ENCODE measurements around the gene CAST.

CAST gene

GRCh38 chr5:96648023-96648422, 14.2 kb upstream of the CAST start:
- no peak for DNase-seq

GRCh38 chr5:96648593-96648992, 13.6 kb upstream of the CAST start:
- DNase-seq: no peak

DNA sequence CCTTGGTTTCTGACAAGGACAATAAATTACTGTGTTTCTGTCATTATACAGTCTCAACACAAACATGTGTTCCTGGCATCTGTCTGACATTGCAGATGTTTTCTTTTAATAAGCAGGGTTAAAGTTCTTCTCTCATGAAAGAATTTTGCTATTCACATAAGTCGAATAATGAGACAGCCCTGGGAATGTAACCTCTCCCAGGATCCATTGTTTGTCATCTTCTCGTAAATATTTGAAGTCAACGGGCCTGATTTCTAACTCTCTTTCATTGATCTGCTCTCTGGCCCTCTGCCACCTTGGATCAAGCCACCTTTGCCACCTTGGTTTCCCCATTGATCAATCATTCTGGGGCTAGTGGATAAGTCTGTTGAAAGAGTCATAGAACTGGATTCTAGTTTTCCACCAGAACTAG, 12.9 kb upstream of the CAST start:
- DNase-seq: no peak

DNA sequence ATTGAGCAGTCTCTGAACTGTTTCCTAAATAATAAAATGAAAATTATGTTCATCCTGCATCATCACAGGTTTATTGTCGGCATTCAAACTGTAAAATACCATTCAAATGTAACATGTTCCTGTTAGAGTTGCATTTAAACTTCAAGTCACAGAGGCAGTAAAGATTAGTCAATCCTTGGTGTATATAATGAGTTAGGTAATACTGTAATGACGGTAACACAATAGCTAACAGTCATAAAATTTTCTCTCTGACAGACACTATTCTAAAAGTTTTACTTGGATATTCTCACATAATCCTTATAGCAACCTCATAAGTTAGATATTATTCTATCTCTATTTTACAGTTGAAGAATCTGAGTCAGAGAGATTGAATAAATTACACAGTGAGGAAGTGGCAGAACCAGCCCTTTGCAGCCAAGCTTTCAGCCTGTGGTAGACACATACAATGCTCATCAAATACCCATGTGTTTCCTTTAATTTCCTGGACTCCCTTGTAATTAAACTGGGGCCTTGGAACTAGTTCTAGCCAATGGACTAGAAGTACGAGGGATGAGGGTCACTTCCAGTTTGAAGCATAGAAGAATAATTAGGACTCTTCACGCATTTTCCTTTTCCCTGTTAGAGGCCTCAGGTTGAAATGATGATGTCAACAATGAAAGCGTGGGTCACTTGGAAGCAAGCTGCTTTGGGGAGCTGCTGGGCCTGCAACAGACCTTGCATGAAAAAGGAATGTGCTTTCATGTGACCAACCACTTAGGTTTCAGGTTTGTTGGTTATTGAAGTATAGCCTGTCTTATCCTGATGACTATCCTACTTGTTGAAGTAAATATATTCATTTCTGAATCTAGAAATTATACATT, 12.3 kb upstream of the CAST start:
- DNase-seq: no peak

GRCh38 chr5:96651047-96651446, 11.1 kb upstream of the CAST start:
- no peak for DNase-seq

DNA sequence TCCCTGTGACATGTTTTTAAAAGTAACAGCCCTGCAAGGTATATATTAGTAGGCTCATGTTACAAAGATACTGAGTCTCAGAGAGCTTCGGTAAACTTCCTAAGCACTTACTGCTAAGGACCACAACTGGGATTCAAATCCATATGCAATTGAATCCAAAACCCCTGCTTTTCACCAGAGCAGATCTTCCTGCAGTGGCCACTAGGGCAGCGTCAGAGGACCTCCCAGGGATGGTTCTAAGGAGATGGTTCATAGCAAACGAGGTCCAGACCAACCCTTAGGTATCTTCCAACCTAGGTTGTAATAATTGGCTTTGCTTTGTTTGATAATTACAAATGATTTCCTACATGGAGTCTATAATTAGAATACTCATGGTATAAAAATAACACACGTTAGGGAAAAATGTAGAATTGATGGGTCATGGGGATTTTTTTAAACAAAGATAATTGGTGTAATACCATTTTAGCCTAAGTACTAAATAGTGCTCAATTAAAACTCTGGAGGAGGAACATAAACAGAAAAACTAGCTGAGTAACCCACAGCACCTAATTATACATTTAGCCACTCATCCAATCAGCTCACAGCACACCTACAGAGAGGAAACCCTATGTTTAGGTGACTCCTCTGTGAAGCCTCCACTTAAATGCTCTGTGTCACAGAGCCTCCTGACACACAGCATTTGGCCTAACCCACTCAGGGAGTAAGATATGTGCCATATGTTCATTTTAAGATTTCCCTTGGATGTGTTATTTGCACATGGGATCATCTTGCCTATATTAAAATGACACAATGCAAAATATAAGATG, 10.0 kb upstream of the CAST start:
- no peak for DNase-seq

- DNase-seq: no peak
These were observed 9.3 kb upstream of the CAST start for GRCh38 chr5:96652769-96653454.

DNA sequence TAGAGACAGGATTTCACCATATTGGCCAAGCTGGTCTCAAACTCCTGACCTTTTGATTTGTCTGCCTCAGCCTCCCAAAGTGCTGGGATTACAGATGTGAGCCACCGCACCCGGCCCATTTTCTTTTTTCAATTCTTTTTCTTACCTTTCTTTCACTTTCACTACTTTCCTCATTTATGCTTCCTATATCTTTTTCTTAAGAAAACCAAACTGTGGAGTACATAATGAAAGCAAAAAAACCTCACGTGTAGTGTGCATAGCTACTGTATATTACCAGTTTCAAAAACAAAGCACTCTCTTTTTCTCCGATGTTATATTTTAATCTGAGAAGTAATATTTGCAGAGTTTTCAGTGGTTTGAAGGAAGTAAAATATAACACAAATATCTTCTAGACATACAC, 8.0 kb upstream of the CAST start:
- DNase-seq: no peak

DNA sequence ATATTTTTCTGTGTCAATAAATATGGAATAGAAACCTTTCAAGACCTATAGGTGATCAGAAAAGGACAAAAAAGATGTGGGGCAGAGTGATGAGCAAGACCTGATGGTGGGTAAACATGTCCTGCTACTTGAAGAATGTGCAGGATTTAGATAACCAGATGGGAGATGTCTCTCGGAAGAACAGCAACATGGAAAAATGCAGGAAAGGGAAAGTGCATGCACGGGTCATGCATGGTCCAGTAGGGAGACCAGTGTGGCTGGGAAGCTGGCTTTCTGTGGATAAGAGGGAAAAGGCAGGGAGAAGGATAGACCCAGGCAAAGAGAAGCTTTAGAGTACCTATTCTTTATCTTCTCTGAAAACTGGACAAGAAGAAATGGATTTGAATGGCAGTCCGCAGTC, 7.1 kb upstream of the CAST start:
- DNase-seq: no peak

DNA sequence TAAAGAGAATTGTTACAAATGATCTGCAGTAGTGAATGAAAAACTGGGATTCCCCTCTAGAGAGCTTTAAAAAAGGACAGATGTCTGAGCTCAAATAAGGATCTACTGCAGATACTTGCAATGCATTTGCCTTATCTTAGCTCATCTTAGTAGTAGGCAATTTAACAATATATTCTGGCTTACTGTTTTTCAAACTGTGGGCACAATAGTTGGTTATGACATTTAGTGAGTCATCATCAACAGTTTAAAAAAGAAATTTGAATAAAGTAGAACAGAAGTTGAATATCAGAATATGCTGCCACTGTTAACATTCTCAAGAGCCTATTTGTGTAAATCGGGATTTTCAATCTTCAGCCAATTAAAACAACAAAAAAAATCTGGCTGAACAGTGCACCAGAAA, 6.7 kb upstream of the CAST start:
- DNase-seq: no peak

DNA sequence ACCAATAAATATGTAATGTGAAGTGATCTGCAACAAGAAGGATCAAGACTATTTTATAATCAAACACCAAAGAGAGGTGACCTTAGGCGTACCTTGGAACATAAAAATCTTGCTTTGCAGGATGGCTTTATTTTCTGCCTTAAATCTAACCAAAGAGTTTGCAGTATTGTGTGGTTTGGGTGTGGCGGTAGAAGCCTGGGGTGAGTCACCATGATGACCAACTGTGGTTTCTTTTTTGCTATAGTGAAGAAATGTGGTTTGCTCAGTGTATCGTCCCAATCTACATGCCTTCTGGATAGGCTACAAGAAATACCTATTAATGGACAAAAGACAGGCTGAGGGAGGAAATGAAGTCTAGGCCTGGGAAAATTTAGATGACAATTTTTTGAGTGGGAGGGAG, 5.1 kb upstream of the CAST start:
- peak; percentile 12 for DNase-seq

DNA sequence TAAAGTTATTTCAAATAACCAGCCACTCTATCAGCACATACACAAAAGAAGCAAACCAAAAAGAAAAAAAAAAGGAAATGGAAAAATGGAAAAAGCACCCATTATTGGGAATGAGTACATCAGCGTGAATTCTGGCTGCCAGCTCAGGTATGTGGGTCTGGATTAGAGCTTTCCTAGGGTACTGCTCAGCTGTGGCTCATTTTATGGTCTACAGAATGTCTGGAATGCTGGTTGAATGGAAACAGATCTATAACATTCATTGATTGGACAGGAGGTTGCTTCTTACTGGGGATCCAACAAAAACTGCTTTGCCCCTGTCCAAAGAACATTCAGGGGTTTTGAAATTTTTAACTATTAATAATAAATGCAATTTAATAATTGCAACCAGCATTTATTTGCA, 3.9 kb upstream of the CAST start:
- DNase-seq: no peak

- DNase-seq: no peak
These were observed 3.0 kb upstream of the CAST start for GRCh38 chr5:96659170-96659569.

- peak; percentile 17 for DNase-seq
These were observed 963 bp upstream of the CAST start for GRCh38 chr5:96660971-96661854.

- DNase-seq: peak; percentile 82
These were observed 746 bp downstream of the CAST start for GRCh38 chr5:96662725-96663518.

- DNase-seq: no peak
These were observed 1.4 kb downstream of the CAST start for GRCh38 chr5:96663608-96664007.

DNA sequence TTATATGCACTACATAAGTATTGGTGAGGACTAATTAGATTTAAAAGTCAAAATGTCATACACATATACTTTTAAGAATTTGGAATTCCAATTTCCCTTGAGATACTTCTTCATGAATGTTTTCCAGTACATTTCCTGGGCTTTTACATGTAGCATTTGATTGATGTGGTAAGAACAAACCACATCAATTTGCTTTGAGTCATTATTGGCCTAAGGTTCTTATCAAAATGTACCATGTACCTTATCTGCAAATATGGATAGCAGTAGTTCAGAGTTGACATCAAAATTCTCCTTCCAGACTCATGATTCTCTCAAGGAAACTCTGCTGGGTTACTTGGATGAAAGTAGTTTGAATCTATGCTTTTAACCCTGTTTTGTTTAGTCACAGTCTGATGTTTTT, 2.5 kb downstream of the CAST start:
- DNase-seq: no peak

DNA sequence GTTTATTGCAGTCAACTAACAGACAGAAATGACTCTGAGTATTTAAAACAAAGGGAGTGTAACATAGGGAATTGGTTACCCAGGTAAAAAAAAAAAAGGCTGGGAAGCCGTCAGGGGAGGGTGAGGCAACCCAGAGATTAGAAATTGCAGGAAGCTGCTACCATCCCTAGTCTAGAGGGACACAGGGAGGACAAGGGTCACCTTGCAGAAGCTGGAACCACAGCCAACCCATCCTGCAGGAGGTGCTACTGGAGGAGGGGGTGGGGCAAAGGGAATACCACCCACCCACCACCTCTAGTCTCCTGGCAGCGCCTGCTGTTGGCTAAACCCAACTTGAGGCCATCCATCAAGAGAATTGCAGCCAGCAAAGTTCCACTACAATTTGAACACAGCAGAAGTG, 6.5 kb downstream of the CAST start:
- DNase-seq: no peak

DNA sequence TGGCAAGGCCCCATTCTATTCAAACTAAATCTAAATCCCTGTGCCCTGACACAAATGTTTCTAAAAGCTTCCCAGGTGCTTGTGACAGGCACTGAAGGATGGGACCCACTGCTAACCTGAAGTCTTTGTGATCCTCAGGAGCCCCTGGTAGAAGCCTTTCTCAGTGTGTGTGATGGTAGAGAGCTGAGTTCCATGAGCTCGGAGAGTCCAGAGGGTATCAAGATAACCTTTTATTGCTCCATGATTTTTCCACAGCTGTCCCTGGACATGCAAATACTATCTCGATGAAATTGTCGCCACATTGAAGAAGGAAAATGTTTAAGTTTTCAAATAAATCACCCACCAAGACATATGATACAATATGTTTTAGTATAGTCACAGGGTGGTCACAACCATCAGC, 7.7 kb downstream of the CAST start:
- no peak for DNase-seq

- DNase-seq: no peak
These were observed 9.3 kb downstream of the CAST start for GRCh38 chr5:96671441-96671840.

DNA sequence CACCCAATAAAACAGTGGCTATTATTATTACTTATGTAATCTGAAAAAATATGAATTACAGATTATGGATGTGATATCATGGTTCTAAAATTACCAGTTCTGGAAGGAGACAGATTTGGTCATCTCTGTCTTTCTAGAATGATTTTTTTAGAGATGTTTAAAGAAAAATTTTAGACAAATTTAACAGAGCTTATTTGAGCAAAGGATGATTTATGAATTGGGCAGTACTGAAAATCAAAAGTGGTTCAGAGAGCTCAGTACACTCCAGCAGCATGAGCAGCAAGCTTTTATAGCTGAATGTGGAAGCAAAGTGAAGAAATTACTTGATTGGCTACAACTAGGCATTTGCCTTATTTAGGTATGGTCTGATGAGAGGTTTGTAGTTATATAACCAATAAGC, 11.0 kb downstream of the CAST start:
- no peak for DNase-seq

- DNase-seq: no peak
These were observed 13.7 kb downstream of the CAST start for GRCh38 chr5:96675882-96676281.
